ENCODE data around the gene TARS3.
"Not testable (repeated sequence)": the region's sequence is repeated elsewhere in the genome, so short reads cannot be mapped to it uniquely, and the experiment has no call there.

Gene TARS3

DNA sequence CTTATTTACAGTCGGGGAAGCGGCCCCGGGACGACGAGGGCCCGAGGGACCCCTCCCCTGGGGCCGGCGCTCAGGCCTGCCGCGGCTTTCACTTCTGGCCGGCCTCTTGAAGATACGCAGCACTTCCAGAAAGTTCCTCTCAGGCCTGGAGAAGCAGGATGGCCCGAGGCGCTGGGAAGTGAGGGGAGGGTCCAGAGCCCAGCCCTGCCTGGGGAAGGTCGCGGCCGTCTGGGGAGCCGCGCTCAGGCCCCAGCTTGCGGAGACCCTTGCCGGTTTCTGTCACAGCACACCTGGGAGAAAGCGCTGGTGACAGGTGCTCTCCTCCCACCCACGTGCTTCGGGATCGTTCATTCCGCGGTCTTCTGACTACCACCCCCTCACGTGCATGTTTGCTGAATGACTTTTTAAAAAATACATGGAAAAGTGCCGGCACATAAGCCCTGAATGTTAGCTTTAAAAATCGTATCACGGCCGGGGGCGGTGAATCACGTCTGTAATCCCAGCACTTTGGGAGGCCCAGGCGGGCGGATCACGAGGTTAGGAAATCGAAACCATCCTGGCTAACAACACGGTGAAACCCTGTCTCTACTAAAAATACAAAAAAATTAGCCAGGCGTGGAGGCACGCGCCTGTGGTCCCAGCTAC lies 71.4 kb downstream of the TARS3 start:
- no peak for DNase-seq

DNA sequence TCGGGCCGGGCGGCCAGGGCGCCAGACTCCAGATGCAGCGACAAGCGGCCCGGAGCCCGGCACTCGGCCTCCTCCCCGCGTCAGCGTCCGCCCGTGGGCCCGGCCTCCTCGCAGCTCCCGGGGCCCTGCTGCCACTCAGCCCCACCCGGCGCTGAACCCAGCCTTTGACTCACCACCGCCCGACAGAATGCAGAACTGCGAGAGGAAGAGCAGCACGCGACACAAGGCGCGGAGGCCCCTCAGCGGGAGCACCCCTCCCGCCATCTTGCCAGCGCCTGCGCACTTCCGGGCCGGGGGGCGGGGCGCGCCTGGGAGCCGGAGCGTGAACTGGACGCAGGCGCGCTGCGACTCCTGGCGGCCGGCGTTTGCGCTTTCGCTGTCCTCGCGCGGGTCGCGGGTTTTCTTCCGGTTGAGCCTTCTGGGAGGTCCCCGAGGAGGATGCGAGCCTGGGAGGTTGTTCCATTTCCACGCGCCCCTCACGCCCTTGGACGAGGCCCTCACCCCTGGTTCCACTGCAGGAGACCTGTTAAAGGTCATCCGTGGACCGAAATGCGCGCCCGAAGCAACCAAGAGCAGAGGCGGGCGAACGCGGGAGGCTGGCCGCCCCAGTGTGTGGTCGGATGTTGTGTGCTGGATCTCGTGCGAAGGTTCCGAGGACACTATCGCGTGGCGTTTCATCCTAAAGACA lies 72.0 kb downstream of the TARS3 start, which contains the start of gene TM2D3:
Gene TM2D3, minus strand, starts transcription at position 284 of the 688 bp plus-strand sequence. Its CDS starts 20 bp downstream, at position 264.
- peak; percentile 72 to 90 for DNase-seq

DNA sequence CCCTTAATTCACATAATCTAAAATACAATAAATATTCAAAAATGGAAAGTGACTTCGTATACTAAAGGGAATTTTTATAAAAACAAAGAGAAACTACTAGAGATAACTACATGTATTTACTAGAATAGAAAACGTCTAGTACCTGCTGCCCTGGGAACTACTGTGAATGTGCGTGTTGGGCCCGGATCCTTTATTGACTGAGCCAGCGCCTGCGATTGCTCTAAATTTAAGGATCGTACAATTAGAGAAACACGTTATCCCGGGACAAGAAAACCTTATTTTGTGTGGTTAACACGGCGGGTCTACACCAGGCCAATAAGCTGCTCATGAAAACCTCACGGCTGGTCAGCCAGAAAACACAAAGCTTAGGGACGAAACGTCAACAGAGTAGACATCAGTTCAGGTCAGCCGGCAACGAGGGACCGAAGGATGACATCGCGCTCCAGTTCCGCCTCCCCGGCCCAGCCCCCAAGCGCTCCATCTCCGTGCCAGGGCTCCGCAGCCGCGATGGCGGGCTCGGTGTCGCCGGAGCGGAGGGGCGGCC lies 72.6 kb downstream of the TARS3 start:
- DNase-seq: no peak

DNA sequence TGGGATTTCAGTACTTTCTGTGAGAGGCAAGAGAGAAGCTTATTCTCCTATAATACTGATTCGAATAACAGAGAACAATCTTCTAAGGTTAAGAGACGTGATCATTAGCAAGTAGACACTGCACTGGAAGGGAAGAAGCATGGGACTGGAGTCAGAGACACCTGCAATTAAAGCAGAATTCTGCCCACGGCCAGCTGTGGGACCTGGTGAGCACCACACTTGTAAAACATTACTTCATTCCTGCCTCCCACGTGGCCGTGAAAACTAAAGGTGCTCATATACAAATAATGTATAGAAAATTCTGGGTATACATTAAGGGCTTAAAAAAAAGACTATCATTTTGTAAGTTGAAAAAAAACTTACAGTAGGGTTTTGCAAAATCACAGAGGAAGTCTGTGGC lies 74.1 kb downstream of the TARS3 start:
- DNase-seq: no peak

DNA sequence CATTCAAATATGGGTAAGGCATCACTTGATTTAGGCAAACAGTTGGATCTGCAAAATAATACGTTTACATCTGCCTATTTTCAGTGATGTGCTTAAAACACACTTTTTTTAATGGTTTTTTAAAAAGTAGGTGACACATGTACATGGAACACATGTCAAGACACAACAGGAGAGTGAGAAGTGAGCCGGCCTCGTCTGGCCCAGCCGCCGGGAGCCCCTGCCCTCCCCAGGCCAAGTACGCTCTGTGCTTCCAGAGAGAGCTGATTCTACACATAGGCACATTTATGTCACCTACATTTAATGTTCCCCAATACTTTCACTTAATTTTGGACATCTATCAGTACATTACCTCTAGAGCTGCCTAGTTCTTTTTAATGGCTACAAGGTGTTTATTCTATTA lies 75.9 kb downstream of the TARS3 start:
- DNase-seq: no peak

DNA sequence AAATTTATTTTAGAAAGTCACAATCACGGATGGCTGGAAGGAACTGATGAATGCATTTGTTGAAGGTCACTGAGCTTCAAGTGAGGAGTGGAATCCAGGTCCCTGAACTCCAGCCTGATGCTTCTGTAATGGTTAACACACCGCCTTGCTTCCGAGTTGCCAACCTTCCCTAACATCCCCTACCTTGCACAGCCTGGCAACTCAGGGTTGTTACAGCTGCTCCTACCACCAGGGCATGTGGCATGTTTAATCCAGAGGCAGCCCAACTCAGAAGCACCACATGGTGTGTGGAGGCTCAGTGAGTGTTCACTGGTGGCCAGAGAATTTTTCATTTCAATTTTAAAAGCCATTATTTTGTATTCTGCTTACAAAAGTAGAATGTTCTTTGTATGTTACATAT lies 77.0 kb downstream of the TARS3 start:
- DNase-seq: no peak

DNA sequence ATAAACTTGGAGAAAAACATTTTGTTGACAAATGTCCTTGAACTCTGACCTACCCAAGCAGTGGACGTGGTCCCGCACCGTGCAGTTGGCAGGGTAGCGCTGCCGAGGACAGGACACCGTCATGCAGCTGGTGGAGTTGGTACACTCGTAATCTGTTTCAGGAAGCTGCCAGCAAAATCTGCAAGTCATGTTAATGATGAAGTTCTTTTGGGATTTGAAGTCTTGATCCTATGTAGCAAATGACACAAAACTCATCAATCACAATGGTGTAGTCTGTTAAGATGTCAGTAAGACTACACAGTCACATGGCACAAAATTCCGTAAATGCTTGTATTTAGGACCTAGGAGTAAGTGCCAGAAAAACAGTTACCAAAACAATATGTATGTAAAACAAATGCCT lies 77.6 kb downstream of the TARS3 start:
- no peak for DNase-seq

DNA sequence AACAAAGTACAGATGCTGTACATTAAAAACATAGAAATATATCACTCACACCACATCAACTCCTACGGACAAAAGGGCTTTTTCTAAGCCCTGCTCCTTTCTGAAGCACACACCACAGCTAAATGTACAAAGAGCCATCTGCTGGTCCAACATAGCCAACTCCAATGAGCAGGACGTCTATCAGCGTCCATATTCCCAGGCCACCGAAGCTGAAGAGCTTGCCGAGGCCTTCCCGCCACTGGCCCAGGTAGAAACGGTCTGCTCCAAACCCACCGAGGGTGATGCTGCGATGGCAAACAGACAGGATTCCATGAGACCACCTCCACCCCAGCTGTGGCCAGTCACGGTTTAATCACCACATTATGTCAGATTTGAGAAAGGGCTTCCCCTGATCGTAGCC lies 81.9 kb downstream of the TARS3 start:
- no peak for DNase-seq

DNA sequence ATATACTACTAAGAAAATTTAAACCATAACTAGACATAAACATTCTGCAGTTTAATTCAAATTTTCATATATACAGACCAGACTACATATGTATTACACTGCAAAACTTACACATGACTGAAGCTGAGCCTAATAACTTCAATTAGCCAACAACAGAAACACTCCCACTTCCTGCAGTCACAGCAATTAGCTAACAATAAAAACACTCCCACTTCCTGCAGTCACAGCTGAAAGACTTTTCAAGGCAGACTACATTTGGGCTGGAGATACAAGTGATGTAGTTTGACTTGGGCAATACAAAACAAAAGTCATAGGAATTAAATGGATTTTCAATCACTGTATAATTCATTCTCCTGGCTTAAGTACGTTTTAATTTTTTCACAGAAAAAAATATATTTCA lies 82.4 kb downstream of the TARS3 start:
- no peak for DNase-seq

DNA sequence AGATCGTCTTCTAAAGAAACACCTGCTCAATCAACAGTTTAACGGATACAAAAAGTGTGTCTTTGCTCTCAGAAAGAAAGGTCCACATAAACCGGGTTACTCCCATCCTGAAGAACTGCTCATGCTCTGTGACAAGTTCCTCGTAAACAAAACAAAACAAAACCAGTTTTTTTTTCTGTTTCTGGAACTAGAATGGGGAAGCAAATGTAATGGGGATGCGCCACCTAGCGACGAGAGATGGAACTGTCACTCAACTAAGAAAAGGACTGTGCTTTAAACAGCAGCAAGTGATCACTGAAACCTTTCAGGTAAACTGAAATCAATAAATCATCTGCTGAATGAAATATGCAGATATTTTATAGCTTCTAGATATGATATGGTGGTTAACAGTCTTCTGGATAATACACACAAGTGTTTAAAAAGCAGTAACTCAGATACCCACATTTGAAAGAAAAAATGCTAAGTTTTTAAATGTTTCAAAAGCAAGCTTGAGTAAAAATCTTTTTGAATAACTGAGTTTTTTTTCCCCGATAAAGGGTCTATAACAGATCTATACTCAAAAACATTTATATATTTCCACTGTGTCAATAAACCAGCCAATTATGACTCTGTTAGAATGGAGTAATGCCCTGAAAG lies 83.0 kb downstream of the TARS3 start:
- no peak for DNase-seq

DNA sequence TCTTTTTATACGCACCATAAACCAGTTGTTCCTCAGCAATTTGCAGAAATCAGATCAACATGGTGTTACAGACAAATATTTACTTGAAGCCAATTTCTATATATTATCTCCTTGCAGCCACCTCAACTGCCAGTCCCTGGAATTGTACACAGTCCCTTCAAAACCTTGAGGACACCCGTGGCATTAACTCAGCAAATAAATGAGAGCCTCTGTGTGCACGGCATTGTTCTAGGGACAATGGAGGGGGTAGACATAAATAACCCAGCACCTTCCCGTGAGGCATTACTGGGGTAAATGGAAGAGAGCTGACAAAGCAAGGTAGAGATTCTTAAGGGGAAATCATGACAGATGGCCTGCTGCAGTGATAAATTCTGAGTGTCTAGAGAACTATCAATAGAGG lies 84.6 kb downstream of the TARS3 start:
- no peak for DNase-seq

DNA sequence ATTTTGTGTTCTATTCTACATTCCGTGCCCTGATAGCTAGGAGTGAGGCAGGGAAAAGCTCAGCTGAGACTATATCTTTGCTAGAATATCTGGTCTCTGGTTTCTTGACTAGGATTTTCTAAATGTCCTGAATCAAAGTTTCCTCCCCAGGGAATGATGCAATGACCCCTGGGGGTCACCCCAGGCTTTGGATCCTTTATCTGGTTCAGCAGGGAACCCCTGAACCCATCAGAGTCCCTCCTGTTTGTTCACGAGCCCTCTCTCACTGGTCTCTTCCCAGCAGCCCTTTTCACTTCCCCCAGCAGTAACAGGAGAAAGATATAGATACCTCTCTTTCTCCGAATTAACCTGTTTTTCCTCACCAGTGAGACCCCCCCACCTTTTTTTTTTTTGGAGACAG lies 86.4 kb downstream of the TARS3 start:
- no peak for DNase-seq

DNA sequence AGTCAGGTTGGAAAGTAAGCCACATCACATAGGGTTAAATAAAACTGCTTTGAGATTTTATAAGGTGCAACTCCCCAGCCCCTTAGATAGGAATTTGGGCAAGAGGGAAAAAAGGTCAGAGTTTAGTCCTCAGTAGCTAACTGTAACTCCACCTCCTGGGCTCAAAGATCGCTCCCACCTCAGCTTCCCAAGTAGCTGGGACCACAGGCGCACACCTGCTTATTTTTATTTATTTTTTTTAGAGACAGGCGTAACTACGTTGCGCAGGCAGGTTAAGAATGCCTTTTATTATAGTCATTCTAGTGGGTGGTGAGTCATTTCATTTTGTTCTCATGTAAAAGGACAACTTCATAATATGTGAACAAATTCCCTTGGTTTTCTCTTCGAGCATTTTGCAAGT lies 86.8 kb downstream of the TARS3 start:
- DNase-seq: no peak

DNA sequence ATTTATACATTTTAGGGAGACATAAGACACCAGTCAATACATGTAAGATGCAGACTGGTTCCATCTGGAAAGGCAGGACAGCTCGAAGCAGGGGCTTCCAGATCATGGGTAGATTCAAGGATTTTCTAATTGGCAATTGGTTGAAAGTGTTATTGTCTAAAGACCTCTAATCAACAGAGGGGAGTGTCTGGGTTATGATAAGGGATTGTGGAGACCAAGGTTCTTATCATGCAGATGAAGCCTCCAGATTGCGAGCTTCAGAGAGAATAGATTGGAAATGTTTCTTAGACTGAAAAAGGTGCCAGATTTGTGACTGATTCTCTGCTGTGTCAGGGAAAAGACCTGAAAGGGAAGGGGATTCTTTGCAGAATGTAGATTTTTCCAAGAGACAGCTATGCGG lies 87.2 kb downstream of the TARS3 start:
- no peak for DNase-seq

DNA sequence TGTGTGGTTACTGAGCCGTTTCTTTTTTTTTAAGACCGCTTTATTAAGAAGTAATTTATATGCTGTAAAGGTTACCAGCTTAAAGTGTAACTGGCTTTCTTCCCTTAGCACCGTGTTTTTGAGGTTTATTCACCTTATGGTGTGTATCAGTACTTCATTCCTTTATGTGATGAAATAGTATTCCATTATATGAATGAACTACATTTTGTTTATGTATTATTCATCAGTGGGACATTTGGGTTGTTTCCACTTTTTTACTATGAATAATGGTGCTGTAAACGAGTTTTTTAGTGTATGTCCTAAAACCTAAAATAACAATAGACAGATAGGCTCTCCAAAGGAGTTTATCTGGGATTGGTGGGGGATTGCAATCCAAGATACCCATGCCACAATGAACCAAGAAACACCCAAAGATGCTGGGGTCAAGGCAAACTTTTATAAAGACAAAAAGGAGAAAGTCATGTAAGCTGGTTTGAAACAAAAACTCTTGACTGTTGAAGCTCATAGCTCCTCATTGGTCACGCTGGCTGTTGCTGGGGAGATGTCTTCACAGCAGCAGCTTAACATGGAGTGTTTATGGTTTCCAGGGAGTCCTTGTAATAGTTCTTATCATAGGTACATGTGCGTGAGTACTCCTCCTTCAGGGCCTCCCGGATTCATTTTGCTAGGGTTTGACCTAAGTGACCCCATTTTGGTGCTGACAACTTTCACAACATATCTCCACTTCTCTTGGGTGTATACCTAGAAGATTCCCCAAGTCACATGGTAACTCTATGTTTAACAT lies 88.1 kb downstream of the TARS3 start:
- DNase-seq: no peak

DNA sequence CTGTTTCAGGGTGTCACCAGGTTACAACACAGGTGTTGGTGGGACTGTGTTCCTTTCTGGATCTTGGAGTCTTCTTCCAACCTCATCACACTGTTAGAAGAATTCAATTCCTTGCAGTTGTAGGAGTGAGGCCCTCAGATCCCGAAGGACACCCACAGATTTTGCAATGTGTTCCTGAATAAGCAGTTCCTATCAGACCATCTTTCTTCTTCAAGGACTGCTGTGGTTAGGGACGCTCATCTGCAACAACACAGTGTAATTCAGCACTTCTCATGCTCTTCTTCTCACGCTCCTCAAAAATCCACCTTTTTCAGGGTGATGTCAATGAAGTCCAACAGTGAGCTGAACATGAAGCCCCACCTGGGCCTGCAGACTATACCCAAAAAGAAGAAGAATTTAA lies 90.9 kb downstream of the TARS3 start:
- DNase-seq: no peak

DNA sequence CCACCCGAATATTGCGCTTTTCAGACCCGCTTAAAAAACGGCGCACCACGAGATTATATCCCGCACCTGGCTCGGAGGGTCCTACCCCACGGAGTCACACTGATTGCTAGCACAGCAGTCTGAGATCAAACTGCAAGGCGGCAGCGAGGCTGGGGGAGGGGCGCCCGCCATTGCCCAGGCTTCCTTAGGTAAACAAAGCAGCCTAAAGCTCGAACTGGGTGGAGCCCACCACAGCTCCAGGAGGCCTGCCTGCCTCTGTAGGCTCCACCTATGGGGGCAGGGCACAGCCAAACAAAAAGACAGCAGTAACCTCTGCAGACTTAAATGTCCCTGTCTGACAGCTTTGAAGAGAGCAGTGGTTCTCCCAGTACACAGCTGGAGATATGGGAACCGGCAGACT lies 97.5 kb downstream of the TARS3 start:
- DNase-seq: not testable (repeated sequence)

DNA sequence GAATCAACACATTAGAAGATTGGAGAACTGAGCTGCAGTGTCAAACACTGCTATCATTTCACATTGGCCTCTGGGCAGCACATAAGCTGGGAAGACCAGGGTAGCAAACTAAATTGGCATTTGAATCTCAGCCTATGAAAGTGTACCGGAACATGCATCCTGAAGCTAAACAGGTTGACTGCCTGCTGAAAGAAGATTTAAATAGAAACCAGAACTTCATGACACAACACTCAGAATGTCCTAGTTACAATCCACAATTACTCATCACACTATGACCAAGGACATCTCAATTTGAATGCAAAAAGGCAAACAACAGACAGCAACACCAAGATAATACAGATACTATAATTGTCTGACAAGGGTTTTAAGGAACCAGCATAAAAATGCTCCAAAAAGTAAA lies 98.3 kb downstream of the TARS3 start:
- DNase-seq: no peak

DNA sequence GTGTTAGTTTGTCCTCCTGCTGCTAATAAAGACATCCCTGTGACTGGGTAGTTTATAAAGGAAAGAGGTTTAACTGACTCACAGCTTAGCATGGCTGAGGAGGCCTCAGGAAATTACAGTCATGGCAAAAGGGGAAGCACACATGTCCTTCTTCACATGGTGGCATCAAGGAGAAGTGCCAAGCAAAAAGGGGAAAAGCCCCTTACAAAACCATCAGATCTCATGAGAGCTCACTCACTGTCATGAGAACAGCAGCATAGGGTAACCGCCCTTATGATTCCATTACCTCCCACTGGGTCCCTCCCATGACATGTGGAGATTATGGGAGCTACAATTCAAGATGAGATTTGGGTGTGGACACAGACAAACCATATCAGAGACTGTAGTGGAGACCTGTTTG lies 99.1 kb downstream of the TARS3 start:
- no peak for DNase-seq

DNA sequence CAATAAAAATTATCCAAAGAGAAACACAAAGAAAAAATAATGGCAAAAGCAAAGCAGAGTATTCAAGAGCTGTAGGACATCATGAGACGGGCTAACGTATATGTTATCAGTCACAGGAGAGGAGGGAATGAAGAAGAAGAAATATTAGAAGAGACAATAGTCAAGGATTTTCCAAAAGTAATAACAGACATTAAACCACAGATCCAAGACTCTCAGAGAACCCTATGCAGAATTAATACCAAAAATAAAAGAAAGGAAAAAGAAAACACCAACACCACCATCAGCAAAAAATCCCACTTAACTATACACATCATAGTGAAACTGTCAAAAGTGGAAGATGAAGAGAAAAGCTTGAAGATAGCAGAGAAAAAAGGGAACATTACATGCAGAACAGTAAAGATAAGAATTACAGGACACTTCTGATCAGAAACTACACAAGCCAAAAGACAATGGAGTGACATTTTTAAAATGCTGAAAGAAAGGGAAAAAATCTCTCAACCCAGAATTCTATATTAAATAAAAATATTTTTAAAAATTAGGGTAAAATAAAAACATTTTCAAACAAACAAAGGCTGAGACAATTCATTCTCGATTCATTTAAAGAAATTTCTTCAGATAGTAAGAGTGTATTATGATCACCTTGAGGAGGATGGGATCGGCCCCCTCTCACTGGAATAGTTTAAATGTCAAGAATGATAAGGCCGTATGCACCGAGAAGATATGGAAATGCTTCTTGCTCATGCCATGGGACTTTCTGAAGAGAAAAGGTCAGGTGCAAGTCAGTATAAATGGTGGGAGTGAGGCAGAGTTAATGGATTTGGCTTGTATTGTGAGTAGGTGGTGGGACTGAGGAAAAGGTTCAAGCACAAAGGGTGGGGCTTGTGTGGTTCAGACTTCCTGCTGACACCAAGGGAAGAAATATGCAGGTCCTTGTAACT lies 100.6 kb downstream of the TARS3 start:
- no peak for DNase-seq

DNA sequence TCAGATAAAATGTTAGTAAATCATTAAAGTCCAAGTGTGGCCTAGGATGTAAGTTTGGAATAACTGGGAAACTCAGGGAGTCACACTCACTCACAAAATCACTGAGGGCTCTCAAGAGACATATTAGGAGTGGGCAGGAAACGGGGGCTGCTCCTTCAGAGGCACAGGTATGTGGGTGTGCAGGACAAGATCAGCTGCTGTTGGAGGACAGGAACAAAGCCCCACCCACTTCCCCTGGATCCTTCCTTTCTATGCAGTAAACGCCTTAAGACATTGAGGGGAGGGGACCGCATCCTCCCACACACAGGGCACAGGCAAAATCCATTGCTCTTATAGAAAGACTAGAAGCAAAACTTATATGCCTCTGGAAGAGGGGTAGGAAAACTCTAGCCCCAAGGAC lies 102.3 kb downstream of the TARS3 start:
- DNase-seq: no peak

DNA sequence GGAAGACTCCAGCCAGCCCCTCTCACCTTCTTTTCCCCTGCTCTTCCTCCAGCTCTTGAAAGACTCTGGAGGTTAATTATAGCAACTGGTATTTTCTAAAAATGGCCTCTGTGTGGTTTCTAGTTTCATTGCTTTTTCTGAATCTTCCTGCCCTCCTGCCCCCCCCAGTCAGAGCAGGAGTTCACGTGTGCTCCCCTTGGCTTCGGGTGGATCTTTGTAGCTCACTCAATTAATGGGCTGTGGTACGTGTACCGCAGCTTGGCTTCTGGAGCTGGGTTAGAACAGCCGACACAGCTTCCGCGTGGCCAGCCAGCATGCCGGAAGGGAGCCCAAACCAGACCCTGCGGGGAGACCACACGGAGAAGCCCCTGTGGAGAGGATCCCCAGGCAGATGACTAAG lies 103.6 kb downstream of the TARS3 start:
- no peak for DNase-seq

DNA sequence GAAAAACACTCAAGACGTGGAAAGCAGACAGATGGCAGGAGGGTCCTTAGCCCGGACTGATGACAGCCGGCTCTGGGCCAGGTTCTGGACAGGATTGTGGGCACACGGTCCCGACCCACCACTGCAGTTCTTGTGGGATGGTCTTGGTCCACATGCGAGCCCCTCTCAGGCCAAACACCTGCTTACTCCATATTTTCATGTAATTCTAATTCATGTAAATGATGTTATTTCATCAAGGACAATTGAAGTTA lies 104.7 kb downstream of the TARS3 start:
- no peak for DNase-seq

Data from SHP77 (cell line).